AG09309 (cell line): ENCODE measurements around the gene TNK2.
A peak's percentile ranks its signal among the peaks of the same experiment; 100 is the strongest.
"Not testable (repeated sequence)": the region's sequence is repeated elsewhere in the genome, so short reads cannot be mapped to it uniquely, and the experiment has no call there.

Experiments used
- DNase-seq: peaks from one replicate; pipeline ENCODE4 v3.0.0-alpha.2; 2010; ENCODE audit warnings: low read depth
- H3K4me3 ChIP-seq: 2 replicates; pipeline ENCODE4 v1.5.1; 2011; ENCODE audit warnings: mild to moderate bottlenecking, low read depth, low read length, moderate library complexity; ENCODE audit not compliant: control insufficient read depth
- TF ChIP-seq, protein P1 (sequence below): IDR thresholded peaks from 2 replicates; pipeline ENCODE4 v1.5.1; 2011; ENCODE audit warnings: mild to moderate bottlenecking, low read depth, low read length, inconsistent platforms; ENCODE audit not compliant: insufficient read depth, control insufficient read depth; ENCODE audit errors: missing control alignments

The TNK2 gene

GRCh38 chr3:195907934-195908693 lies at the start of gene TNK2:
Gene TNK2 (minus strand): TSS chr3:195908551. CDS start chr3:195888588, 19,963 bp downstream.
- H3K4me3 ChIP-seq, result peak within 1 kb of the TSS; percentile 45
- TF ChIP-seq, protein P1, sequence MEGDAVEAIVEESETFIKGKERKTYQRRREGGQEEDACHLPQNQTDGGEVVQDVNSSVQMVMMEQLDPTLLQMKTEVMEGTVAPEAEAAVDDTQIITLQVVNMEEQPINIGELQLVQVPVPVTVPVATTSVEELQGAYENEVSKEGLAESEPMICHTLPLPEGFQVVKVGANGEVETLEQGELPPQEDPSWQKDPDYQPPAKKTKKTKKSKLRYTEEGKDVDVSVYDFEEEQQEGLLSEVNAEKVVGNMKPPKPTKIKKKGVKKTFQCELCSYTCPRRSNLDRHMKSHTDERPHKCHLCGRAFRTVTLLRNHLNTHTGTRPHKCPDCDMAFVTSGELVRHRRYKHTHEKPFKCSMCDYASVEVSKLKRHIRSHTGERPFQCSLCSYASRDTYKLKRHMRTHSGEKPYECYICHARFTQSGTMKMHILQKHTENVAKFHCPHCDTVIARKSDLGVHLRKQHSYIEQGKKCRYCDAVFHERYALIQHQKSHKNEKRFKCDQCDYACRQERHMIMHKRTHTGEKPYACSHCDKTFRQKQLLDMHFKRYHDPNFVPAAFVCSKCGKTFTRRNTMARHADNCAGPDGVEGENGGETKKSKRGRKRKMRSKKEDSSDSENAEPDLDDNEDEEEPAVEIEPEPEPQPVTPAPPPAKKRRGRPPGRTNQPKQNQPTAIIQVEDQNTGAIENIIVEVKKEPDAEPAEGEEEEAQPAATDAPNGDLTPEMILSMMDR, result no peak
- no peak for DNase-seq

DNA sequence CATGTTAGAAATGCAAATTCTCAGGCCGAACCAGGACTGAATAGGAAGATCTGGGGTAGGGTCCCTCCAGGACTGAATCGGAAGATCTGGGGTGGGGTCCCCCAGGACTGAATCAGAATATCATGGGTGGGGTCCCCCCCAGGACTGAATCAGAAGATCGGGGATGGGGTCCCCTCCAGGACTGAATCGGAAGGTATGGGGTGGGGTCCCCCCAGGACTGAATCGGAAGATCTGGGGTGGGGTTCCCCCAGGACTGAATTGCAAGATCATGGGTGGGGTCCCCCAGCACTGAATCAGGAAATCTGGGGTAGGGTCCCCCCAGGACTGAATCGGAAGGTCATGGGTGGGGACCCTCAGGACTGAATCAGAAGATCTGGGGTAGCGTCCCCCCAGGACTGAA lies 48.2 kb upstream of the TNK2 start:
- DNase-seq, result no peak
- TF ChIP-seq, protein P1, result no peak
- H3K4me3 ChIP-seq, result no peak overlapping the region

GRCh38 chr3:195955416-195955841 lies 47.1 kb upstream of the TNK2 start:
- H3K4me3 ChIP-seq, result peak overlapping the region; percentile 15
- not testable (repeated sequence) for DNase-seq

- not testable (repeated sequence) for DNase-seq
- H3K4me3 ChIP-seq, result peak overlapping the region; percentile 47
These were observed 46.4 kb upstream of the TNK2 start for GRCh38 chr3:195954752-195955119.

DNA sequence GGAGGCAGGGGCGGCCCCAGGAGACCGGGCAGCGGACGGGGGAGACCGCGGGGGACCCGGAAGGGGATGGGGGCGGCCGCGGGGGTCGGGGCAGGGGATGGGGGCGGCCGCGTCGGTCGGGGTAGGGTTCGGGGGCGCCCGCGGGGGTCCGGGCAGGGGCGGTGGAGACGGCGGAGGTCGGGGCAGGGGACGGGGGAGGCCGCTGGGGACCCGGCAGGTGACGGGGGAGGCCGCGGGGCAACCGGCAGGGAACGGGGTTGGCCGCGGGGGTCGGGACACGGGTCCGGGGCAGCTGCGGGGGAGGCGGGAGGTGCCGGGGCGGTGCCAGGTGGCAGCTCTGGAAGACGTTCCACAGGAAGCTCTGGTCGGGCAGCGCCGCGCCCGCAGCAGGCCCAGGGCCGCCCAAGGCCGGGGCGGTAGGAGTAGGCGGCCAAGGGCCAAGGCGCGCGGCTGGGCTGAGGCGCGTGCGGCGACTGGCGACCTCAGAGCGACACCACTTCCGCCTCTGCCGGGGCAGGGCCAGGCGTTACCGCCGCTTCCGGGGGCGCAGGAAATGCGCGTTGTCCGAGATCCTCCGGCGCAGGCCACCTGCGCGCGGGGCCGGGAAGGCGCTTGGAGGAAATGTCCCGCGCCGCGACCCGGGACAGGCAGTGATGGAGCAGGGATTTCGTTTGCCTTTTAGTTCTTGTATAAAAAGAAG lies 45.9 kb upstream of the TNK2 start:
- H3K4me3 ChIP-seq, result peak overlapping the region; percentile 47

DNA sequence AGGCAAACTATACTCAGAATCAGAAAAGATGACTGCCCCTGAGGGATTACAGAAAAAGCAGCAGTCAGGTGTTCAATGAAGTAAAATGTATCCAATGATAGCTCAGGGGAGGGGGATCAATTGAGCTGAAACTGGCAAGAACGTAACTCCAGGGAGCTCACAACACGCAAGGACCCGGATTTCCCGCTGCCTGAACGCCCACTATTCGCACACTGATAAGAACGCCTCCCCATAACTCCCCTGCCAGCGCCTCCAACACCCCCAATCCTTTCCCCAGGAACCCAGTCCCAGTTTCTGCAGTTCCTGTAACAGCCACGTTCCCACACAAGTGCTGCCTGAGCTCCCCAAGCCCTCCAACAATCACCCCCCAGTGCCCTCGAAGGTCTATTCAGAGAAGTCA lies 44.2 kb upstream of the TNK2 start:
- H3K4me3 ChIP-seq, DNase-seq: not testable (repeated sequence)

More for the DNA sequence above, 45.9 kb upstream of the TNK2 start:
- DNase-seq, result not testable (repeated sequence)

GRCh38 chr3:195951443-195952177 lies 43.3 kb upstream of the TNK2 start:
- not testable (repeated sequence) for H3K4me3 ChIP-seq, DNase-seq

DNA sequence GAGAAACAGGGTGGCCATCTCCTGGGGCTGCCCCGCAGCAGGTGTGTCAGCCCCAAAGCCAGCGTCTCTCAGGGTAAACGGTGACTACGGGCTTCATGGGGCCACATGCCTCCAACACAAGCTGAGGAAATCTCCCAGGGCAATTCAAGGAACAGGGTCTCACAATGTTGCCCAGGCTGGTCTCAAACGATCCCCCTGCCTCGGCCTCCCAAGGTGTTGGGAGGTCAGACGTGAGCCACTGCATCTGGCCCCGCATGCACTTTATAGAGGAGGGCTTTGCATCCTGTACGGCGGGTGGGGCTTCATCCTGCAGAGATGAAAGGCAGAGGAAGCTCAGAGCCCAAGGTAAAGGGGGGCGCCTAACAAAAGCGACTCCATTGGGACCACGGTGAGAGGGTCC lies 42.4 kb upstream of the TNK2 start:
- not testable (repeated sequence) for DNase-seq, H3K4me3 ChIP-seq

DNA sequence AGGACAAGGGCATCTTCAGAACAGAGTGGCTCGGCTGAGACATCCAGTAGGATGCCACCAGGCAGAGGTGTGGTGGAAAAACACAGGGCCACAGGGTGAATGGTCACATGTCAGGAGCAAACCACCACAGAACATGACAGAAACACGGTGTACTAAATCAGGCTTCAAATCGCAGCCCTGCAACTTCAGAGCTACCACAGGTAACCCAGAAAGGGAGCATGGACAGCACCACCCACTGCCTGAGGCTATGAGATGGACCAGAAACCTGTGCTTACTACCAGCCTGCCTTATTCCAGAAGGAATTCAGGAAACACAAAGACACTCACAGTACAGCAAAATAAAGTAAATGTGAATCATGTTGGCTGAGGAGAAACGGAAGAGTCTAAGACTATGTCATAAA lies 41.8 kb upstream of the TNK2 start:
- DNase-seq, H3K4me3 ChIP-seq: not testable (repeated sequence)

- not testable (repeated sequence) for H3K4me3 ChIP-seq
These were observed 38.8 kb upstream of the TNK2 start for GRCh38 chr3:195946910-195947699.

GRCh38 chr3:195941265-195941815 lies 33.0 kb upstream of the TNK2 start:
- not testable (repeated sequence) for H3K4me3 ChIP-seq, DNase-seq

More at GRCh38 chr3:195946910-195947699, 38.8 kb upstream of the TNK2 start:
- not testable (repeated sequence) for DNase-seq

GRCh38 chr3:195940806-195941205 lies 32.5 kb upstream of the TNK2 start:
- not testable (repeated sequence) for H3K4me3 ChIP-seq, DNase-seq

DNA sequence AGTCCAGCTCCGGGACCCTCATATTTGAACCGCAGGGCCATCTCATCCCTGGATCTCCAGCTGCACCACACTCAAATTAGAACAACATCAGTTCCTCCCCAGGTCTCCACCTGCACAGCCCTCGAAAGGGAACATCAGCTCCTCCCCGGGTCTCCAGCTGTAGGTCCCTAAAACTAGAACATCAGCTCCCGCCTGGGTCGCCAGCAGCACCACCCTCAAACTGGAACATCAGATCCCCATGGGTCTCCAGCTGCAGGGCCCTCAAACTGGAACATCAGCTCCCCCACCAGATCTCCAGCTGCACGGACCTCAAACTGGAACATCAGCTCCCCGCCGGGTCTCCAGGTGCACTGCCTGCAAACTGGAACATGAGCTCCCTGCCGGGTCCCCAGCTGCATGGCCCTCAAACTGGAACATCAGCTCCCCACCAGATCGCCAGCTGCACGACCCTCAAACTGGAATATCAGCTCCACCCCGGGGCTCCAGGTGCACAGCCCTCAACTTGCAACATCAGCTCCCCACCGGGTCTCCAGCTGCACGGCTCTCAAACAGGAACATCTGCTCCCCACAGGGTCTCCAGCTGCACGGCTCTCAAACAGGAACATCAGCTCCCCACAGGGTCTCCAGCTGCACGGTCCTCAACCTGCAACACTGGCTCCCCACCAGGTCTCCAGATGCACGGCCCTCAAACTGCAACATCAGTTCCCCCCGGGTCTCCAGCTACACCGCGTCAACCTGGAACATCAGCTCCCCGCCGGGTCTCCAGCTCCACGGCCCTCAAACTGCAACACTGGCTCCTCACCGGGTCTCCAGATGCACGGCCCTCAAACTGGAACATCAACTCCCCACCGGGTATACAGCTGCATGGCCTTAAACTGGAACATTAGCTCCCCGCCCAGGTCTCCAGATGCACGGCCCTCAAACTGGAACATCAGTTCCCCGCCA lies 31.4 kb upstream of the TNK2 start:
- DNase-seq, H3K4me3 ChIP-seq: not testable (repeated sequence)

GRCh38 chr3:195933044-195933430 lies 24.7 kb upstream of the TNK2 start:
- H3K4me3 ChIP-seq, DNase-seq: not testable (repeated sequence)
